HG03439 (cell line): ENCODE measurements around the gene NFATC2.
A peak's percentile ranks its signal among the peaks of the same experiment; 100 is the strongest.

Source experiments
- ATAC-seq: cut with Tn5 transposase; IDR thresholded peaks from one replicate; pipeline ENCODE4 v1.9.1; 2021; ENCODE audit warnings: mild to moderate bottlenecking, moderate library complexity; ENCODE audit not compliant: unreplicated experiment

Gene NFATC2

GRCh38 chr20:51420805-51421204 is 121.7 kb downstream of the NFATC2 start:
- no peak for ATAC-seq

- no peak for ATAC-seq
Observed at GRCh38 chr20:51420111-51420510, 122.4 kb downstream of the NFATC2 start.

GRCh38 chr20:51419646-51420045 is 122.9 kb downstream of the NFATC2 start:
- ATAC-seq: no peak

- ATAC-seq: no peak
Observed at GRCh38 chr20:51419231-51419630, 123.3 kb downstream of the NFATC2 start.

GRCh38 chr20:51418137-51418529 is 124.4 kb downstream of the NFATC2 start:
- no peak for ATAC-seq

GRCh38 chr20:51417250-51418136 is 125.0 kb downstream of the NFATC2 start:
- ATAC-seq: no peak

GRCh38 chr20:51416532-51417249 is 125.8 kb downstream of the NFATC2 start:
- ATAC-seq: no peak

- ATAC-seq: no peak
Observed at GRCh38 chr20:51413857-51414256, 128.7 kb downstream of the NFATC2 start.

- no peak for ATAC-seq
Observed at GRCh38 chr20:51412951-51413481, 129.5 kb downstream of the NFATC2 start.

GRCh38 chr20:51412333-51412871 is 130.1 kb downstream of the NFATC2 start:
- no peak for ATAC-seq

- ATAC-seq: no peak
Observed at GRCh38 chr20:51411870-51412269, 130.6 kb downstream of the NFATC2 start.

GRCh38 chr20:51410586-51411325 is 131.8 kb downstream of the NFATC2 start:
- no peak for ATAC-seq

- ATAC-seq: no peak
Observed at GRCh38 chr20:51409192-51409880, 133.2 kb downstream of the NFATC2 start.

- peak; percentile 79 for ATAC-seq
Observed at GRCh38 chr20:51404297-51405060, 138.0 kb downstream of the NFATC2 start.

- ATAC-seq: no peak
Observed at GRCh38 chr20:51403466-51404220, 138.9 kb downstream of the NFATC2 start.

- no peak for ATAC-seq
Observed at GRCh38 chr20:51402201-51402600, 140.3 kb downstream of the NFATC2 start.

GRCh38 chr20:51401496-51401895 is 141.0 kb downstream of the NFATC2 start:
- ATAC-seq: no peak

- peak; percentile 67 for ATAC-seq
Observed at GRCh38 chr20:51400051-51400926, 142.2 kb downstream of the NFATC2 start.
